Body of pancreas (tissue), 4 donors: ENCODE measurements around the gene TACR1.

Experiments
- POLR2A ChIP-seq, 3 donors: fragments of 450-650 bp; IDR thresholded peaks; one replicate each; pipeline ENCODE4 v1.6.1; 2016; ENCODE audit warnings: antibody characterized with exemption in 3 of 3, mild to moderate bottlenecking in 2 of 3
- TF ChIP-seq, protein P1 (sequence below), 7 experiments: fragments of 450-650 bp in 4 of 7; fragments of 200-600 bp in 3 of 7; sonication (generic) in 3 of 7; IDR thresholded peaks; one replicate each; pipeline ENCODE4 v1.5.1; 2016 to 2019; ENCODE audit warnings: antibody characterized with exemption in 7 of 7

DNA sequence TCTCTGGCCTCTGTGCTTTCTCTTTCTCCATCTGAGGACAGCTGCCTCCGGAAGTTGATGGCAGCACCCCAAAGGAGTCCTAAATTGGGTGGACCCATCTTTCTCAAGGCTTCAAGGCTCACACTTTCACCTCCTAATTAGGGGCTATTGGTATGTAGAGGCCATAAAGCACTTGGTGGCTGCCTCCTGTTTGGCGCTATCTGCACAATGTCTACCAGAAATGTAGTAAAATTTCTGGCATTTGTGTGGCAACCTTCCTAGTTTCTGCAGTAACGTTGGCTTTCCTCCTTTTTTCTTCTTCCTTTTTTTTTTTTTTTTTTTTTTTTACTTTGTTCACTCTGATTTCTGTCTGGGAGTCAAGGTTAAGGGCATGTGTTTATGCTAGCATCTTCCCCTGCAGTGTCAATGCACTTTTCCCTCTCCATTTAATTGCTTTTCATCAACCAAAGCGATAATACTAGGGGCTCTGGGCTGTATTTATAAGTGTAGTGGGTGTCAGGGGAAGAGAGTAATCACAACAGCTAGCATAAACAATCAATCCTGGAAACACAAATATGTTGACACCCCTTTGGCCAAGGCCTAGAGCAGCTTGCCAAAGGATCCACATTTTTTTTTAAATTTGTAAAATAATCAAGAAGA lies 86.0 kb downstream of the TACR1 start:
- TF ChIP-seq, protein P1, sequence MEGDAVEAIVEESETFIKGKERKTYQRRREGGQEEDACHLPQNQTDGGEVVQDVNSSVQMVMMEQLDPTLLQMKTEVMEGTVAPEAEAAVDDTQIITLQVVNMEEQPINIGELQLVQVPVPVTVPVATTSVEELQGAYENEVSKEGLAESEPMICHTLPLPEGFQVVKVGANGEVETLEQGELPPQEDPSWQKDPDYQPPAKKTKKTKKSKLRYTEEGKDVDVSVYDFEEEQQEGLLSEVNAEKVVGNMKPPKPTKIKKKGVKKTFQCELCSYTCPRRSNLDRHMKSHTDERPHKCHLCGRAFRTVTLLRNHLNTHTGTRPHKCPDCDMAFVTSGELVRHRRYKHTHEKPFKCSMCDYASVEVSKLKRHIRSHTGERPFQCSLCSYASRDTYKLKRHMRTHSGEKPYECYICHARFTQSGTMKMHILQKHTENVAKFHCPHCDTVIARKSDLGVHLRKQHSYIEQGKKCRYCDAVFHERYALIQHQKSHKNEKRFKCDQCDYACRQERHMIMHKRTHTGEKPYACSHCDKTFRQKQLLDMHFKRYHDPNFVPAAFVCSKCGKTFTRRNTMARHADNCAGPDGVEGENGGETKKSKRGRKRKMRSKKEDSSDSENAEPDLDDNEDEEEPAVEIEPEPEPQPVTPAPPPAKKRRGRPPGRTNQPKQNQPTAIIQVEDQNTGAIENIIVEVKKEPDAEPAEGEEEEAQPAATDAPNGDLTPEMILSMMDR (IDR thresholded peaks at IDR 0.05): no peak
- no peak for TF ChIP-seq POLR2A (IDR thresholded peaks at IDR 0.05)
